Amygdala (tissue), 56 donors: Measurements from ENCODE around the gene KLHDC10.
A peak's percentile ranks its signal among the peaks of the same experiment; 100 is the strongest.
"Not testable (repeated sequence)": the region's sequence is repeated elsewhere in the genome, so short reads cannot be mapped to it uniquely, and the experiment has no call there.

Experiments
- DNase-seq, 56 donors: peaks; one replicate each; lab custom pipeline; 2025; lab: John Stamatoyannopoulos, UW

Gene KLHDC10

DNA sequence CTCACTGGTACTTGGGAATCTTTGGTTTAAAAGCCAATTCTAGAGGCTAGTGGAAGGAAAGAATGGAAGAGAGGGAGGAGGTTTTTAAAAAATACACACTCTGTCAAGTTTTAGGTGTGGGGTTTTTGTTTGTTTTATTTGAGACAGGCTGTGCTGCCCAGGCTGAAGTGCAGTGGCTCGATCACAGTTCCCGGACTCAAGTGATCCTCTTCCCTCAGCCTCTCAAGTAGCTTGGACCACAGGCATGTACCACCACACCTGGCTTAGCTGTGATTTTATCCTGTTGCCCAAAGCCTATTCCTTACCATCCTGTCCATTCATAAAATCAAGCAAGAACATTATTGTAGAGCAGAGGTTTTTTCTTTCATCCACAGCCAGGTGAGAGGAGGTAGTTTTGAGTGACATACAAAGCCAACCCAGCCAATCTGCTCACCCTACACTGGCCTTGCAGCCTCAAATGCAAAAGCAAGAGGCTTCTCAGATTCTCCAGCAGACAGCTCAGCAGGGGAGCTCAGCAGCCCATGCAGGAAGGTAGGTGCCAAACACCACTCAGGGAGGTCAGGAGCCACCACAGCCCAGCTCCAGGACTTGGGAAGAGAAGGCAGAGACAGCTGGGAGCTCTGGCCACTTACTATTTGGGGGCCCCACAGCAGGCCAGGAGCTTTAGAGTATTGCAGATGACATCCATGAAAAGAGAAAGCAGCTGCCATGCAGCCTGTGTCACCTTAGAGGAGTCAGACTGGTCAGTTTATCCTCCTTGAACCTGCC lies 69.0 kb downstream of the KLHDC10 start:
- DNase-seq, result no peak

DNA sequence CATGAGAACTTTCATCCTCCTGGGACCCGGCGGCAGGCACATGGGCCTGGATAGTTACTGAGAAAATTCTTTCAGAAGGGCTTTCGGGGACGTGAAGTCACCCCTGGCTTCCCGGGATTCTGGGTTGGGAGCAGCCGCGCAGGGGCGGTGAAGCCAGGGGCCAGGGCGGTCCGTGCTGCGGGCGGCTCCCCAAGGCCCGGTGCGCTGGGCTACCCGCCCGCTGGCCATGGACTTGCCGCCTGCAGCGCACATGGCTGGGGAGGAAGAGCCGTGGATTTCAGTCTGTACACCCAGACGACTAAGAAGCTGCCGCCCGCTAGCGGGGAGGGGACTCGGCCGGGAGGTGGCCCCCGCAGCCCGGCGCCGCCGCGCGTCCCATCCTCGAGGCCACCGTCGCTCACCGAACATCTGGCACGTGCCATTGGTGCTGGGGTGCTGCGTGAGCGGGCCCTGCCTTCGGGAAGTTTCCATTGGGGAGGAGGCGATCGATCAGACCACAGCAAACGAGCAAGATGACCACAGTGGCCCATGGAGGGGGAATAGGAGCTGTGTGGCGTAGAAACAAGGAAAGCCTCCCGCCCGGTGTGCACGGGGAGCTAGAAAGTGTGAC lies 70.3 kb downstream of the KLHDC10 start:
- DNase-seq, result no peak

DNA sequence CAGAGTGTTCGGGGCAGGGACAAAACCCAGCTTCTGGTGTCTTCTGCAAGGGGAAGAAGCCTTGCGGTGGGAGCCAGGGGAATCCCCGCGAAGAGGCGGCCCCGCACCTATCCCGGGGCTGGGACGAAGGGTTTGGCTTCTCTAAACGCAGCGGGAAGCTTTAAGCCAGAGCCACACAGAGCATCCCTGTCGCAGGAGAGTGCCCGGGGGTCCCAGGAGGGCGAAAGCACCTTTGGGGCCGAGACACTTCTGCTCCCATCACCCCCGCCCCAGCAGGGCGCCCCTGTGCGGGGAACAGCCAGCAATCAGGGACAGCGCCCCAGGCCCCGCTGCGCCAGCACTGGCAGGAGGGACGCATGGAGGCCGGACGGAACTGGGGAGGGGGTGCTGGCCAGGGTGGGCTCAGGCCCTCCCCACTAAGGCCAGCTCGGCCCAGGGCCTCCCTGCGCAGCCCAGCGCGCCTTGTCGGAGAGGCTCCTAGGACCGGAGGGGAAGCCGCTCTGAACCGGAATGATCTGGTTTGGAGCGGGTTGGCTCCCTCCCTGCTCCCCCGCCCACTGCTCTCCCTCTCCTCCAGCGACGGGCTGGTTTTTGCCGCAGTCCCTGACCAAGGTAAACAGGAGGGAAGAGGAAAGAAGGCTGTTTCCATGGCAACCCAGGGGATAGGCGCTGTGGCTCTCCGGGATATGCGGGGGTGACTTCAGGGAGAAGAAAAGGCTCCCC lies 71.0 kb downstream of the KLHDC10 start:
- DNase-seq, result peak in 52 of 56 donors; percentile 3 to 90 (median 64)

DNA sequence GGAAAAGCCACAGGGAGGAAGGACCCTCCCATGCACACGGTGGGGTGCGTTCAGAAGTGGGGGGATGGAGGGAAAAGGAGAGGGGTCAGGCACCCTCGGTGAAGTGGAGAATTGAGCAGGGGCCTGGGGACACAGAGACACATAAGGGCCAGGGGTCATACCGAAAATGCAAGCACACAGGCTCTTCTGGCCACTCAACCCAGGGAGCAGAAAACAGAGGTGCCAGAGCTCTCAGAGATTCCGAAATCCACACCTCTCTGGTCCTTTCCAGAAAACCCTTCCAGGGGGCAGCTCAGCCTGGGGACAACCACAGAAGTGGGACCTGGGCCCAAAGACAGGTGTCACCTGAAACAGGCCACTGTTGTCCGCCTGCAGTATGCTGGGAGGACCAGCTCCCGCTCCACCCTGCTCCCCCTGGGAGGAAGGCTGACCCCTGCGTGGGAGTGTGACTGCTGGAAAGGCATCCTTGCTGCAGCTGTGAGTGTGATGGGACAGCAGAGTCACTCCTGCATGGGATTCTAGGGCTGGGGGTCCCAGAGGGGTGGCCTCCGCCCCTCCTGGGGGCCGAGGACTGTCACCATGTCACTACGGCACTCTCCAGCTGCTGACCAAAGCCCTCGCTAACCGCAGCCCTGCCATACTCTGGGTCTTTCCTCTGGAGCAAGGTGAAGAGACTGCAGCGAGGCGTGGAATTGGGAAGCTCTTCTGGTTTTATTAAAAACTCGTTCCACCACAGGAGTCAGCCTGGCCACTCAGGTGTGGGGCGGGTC lies 71.7 kb downstream of the KLHDC10 start:
- DNase-seq, result no peak

DNA sequence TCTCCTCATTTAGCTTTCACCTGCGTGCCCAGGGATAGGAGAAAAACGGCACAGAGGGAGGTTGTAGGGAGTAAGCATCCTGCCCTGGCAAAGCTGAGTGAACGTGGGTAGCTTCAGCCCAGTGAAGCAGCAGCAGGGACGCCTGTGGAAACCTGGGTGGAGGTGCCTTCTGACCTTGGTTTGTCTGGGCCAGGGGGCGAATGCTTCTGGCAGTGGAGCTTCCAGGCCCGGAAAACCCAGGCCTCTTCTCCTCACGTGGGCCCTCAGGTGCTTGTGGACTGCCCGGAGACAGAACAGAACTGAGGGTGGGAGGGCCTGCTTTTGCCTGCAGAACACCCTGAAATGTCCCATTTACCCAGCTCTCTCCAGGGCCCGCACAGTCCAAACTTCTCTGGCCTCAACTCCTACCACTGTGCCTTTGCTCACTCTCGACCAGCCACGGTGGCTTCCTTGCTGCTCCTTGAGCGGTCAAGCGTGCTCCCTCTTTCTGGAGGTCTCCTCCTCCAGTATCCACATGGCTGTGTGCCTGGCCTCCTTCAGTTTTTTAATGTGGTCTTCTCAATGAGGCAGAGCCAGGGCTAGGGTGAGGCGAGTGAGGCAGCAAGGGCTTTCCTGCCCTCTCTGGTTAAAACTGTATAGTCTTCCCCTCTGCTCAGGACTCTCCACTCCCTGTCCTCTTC lies 72.5 kb downstream of the KLHDC10 start:
- DNase-seq, result no peak

DNA sequence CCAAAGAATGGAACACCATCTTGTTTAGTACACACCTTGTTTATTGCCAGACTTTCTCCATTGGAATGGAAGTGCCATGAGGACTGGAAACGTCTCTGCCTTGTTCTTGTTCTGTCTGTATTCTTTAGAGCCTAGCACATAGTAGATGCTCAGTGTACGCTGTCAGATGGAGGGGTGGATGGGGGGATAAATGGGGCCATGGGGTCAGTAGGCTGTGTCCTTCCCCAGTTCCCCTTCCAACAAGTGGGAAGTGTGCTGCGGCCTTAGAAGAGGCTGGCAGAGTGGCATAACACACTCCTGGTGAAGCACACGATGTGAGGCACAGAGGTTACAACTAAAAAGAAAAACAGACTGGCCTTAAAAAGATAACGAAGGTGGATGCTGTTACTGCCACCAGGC lies 73.0 kb downstream of the KLHDC10 start:
- no peak for DNase-seq

- no peak for DNase-seq
Observed at GRCh38 chr7:130143986-130144311, 73.6 kb downstream of the KLHDC10 start.

DNA sequence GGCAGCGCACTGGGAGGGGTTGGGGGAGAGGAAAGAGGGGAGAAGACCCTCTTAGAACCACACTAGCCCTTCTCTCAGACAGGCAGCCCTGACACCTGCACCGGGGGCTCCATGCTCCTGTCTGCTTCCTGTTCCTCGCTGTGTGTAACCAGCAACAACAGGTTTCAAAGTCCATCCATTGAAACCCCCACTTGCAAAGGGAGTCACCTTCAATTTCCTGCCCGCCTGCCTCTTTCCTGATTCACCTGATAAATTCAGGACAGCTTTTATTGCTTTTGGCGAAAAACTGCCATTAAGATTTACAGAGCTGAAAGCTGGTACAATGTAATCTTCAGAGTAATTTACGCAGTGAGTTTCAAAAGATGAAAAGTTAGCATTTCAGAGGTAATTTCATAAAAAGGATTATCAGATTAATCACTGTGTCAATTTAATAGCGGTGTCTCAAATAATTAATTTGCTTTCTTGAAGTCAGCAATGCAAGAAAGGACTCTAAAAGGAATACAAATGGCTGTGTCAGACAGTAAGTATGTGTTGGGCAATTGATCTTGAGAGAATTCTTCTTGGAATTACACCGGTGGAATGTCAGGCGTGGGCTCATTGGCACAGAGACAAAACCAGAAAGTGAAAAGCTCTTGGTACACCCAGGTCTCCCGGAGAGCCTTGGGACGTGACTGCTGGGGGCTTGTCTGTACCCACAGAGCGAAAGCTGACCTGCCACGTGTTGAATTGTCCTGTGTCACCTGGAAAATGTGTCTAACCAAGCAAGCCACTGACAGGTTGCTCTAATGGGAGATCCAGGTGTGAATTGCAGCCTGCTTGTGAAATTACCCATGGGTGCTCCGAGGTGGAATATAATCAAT lies 74.2 kb downstream of the KLHDC10 start:
- no peak for DNase-seq

GRCh38 chr7:130145424-130146100 lies 75.2 kb downstream of the KLHDC10 start:
- no peak for DNase-seq

GRCh38 chr7:130146142-130146541 lies 75.8 kb downstream of the KLHDC10 start:
- DNase-seq, result not testable (repeated sequence)

DNA sequence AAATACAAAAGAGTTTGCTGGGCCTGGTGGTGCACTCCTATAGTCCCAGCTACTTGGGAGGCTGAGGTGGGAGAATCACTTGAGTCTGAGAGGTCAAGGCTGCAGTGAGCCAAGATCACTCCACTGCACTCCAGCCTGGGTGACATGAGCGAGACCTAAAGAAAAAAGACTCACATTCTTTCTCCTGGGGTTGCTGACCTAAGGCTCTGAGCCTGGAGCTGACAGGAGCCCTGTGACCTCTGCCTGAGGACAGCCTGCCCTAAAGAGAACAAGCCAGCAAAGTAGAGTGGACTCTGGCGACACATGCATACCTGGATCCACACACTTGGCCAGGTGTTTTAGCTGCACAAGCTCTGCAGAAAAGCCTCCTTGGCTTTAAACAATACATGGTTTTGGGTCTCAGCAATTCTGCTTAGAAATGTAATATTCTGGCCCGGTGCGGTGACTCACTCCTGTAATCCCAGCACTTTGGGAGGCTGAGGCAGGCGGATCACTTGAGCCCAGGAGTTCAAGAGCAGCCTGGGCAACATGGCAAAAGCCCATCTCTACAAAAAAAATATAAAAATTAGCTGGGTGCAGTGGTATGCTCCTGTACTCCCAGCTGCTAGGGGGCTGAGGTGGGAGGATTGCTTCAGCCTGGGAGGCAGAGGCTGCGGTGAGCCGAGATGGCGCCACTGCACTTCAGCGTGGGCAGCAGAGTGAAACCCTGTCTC lies 76.5 kb downstream of the KLHDC10 start:
- DNase-seq, result no peak

- no peak for DNase-seq
Observed at GRCh38 chr7:130147710-130148325, 77.5 kb downstream of the KLHDC10 start.

GRCh38 chr7:130148561-130148960 lies 78.2 kb downstream of the KLHDC10 start:
- no peak for DNase-seq

DNA sequence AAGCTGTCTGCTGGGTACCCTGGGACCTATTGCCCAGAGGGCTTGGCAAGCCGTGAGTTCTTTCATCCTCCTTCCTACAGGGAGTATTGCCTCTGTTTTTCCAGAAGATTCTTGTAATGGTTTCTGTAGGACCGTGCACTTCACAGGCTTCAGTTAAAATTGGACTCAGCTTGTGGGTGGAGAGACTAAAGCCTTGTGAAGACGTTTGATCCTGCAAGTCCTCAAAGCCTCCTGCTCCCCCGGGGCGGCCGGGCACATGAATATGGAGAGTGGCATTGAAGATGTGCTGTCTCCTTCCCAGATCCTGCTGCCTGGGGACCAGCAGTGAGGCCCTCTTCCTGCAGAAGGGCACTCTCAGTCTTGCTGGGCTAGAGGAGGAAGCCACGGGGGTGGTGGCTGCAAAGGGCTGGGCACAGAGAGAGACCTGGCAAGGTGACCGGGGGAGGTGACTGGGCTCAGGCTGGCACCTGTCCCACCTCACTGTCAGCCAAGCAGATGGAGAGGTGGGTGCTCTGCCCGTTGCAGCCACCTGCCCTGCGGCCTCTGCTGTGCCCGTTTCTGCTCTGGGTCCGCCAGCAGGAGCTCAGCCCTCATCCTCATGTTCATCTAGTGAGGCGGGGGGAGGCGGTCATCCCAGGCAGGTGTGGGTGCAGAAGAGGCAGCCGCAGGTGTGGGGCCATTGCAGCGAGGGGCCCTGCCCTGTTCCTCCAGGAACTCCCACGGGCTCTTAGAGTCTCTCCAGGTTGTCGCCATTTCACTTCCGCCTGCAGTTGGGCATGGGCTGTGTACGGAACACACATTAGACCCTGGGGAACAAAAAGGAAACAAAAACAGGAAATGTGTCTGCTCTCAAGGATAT lies 79.2 kb downstream of the KLHDC10 start:
- DNase-seq, result no peak

- no peak for DNase-seq
Observed at GRCh38 chr7:130150587-130150986, 80.3 kb downstream of the KLHDC10 start.

GRCh38 chr7:130151591-130152492 lies 81.5 kb downstream of the KLHDC10 start:
- DNase-seq, result no peak
